Embryonic facial prominence (tissue), 1 donor: Measurements from ENCODE around the gene ACSL5.
"Not testable (repeated sequence)": the region's sequence is repeated elsewhere in the genome, so short reads cannot be mapped to it uniquely, and the experiment has no call there.

Experiments used
- DNase-seq: peaks from one replicate; pipeline ENCODE4 v3.0.0-alpha.2; 2016; ENCODE audit errors: extremely low spot score

Gene ACSL5

DNA sequence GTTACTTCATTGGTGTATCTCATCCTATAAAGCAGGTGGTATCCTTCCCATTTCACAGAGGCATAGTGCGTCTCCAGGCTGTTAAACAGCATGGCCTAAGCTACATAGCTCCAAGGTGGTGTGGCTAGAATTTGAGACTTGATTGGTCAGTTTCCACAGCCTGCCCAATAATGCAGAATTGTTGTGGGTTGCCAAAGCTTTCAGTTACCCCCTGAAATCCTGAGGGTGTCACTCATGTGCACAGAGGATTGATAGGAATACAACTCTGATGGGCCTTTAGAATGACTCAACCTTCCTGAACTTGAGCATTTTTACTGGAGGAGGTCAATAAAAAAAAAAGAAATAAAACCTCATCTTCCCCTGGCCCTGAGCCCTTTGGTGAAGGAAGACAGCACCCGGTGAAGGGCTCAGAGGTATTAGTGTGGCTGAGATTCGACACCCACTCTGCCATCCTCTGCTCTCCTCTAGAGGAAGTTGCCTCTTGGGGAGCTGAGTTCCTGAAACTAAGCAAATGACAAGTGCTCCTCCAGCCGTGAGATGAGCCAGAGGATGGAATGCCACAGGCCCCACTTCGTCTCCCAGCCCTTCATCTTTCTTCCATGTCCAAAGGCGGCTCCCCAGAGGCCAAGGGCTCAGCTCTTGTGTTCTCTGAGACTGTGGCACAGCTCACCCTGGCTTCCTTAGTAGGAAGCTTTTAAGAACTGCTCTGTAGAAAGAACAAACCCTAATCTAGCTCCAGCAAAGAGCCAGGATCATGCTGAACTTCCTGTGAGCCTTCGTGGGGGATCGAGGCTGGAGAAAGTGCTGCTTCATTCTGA is 1.0 kb downstream of the ACSL5 start:
- DNase-seq = no peak

DNA sequence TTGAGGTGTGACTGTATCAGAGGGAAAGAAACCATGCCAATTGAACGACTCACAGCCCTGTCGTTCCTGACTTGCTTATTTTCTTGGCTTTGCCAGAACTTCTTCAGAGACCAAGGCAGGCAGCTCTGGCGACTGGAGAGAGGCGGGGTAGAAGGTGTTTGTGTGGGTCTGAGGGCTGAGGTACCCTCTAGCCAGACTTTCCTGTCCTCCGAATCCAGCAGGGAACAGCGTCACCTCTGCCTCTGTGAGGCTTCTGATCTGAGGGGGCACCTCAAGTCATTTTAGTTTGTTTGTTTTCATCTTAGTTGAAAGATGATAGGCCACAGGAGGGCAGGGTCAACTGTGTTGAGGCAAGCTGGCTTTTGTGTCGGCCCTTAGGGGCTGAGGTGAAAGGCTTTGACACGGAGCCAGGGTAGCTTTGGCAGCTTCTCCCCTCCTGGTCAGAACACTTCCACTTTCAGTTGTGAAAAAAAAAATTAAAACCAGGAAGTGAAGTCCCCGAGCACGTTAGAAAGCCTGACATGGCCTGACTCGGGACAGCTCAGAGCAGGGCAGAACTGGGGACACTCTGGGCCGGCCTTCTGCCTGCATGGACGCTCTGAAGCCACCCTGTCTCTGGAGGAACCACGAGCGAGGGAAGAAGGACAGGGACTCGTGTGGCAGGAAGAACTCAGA is 1.9 kb downstream of the ACSL5 start:
- no peak for DNase-seq

DNA sequence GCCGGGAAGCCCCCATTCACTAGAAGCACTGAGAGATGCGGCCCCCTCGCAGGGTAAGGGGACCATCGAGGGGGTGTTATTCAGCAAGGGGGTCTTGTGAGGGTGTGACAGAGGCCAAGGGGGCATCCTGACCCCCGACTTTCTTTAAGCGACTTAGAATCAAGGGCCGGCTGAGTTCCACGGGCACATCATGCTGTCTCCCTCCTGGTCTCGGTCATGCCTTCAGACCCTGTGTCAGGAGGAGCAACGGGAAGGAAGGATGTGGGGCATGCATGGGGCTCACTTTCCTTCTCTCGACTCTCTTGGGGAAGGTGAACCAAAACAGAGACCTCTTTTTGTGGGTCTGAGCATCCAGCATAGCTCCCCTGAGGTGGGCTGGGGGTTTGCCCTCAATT is 2.5 kb downstream of the ACSL5 start:
- no peak for DNase-seq

DNA sequence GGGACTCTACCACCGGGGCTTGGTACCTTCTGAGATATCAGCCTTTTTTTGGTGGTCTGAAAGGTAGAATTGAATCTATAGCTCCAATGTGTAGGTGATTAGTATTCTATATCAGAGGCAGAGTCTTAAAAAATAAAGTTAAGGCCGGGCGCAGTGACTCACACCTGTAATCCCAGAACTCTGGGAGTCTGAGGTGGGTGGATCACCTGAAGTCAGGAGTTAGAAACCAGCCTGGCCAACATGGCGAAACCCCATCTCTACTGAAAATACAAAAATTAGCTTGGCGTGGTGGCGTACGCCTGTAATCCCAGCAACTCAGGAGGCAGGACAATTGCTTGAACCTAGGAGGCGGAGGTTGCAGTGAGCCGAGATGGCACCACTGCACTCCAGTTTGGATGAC is 3.2 kb downstream of the ACSL5 start:
- DNase-seq = not testable (repeated sequence)

DNA sequence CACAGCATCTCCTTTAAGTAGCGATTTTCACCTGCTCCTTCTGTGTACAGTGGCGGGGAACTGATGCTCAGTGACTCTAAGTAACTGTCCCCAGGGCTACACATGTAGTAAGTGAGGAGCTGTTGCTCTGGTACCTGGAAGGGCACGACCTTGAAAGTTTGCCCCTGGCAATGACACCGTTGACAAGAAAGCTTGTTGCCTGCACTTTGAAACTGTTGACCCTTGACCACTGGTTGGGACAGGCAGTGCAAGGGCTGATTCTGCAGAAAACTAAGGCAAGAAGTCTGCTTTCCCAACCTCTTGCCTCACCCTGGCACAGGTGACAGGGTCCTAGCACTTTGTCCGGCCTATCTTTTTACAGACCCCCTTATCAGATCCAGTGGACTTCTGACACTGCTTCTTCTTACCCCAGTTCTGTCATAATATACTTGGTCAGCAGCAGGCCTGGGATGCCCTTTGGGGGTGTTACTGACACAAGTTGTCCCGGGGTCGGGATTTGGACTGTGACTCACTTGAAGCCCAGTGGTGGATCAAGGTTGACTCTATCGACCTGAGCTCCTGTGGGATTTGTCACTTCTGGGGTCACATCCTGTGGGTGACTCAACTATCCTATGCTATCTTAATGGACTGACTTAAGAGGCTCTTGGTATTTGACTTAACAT is 5.8 kb downstream of the ACSL5 start:
- DNase-seq = no peak

DNA sequence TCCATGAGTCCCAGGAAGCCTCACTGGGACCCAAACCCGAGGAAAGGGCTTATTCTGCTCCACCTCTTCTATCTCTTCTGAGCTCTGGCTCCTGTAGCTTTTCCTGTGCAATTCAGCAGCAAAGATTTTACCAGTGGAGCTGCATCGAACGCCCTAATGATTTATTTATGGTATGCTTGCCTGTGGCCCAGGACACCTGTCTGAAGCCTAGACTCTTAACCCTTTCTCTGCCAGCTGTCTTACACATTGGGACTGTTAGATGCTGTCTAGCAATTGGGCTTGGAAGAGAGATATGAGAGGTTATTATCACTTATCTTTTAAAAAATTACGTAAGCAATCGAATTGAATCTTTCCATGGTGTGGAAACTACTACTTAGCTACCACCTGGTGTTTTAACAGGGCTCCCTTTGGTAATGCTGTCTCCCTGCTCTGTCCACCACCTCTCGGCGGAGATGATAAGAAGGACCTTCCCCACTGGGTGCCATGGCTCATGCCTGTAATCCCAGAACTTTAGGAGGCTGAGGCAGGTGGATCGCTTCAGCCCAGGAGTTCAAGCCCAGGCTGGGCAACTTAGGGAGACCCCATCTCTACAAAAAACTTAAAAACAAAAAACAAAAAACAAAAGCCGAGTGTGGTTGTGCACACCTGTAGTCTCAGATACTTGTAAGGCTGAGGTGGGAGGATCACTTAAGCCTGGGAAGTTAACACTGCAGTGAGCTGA is 8.8 kb downstream of the ACSL5 start:
- DNase-seq = no peak

DNA sequence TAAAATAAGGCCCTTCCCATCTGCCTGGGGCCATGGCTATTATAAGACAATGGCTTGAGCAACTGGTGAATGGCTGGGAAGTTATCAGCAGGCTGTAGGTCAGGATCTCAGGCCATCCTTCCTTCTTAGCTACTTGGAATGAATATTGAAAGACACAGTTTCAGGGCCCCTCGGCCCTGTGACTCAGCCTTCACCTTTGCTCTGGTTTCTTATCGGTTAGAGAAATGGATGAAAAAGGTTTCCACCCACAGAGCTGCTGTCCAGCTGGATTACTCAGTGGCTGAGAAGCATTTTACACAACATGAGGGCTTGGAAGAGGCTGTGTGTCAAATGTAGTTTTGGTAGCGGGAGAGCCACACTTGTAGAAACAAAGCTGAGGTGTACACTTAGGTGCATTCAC is 9.4 kb downstream of the ACSL5 start:
- no peak for DNase-seq

DNA sequence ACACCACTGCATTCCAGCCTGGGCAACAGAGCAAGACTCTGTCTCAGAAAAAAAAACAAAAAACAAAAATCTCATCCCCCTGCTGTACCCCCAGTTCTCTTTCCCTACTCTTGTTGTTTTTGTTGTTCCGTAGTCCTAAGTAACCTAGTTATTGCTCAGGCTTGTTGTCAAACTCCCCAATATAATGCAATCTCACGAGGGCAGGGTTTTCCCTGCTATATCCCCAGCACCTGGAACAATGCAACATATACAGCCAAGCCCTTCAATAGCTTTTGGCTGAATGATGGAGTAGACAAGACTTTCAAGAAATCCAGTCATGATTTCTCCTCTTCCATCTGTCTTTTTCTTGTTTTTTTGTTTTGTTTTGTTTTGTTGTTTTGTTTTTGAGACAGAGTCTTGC is 10.2 kb downstream of the ACSL5 start:
- no peak for DNase-seq

DNA sequence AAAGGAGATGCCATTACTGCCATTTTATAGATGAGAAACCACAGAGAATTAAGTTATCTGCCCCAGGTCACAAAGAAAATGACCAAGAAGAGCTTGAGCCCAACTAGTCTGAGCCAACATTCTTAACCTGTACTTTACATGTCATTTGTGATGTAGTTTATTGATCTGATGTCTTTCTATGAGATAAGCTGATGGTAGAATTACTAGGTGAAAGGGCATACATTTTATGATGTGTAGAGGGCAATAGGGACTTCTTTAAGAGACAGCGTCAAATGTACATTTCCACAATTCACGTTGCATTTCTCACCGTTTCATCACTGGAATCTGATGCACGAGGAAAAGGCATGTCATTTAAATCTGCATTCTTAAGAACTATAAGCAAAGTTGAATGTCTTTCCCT is 11.3 kb downstream of the ACSL5 start:
- DNase-seq = no peak

DNA sequence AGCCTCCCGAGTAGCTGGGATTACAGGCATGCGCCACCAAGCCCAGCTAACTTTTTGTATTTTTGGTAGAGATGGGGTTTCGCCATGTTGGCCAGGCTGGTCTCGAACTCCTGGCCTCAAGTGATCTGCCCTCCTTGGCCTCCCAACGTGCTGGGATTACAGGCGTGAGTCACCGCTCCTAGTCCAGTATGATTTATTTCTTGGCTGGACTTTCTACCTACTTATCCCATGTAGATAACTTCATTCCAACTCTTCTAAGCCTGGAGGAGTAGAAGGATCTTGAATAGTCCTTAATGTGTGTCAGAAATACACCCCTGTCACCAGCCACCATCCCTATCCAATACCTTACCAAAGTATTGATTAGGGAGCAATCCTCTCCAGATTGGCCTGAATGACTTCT is 14.1 kb downstream of the ACSL5 start:
- not testable (repeated sequence) for DNase-seq

DNA sequence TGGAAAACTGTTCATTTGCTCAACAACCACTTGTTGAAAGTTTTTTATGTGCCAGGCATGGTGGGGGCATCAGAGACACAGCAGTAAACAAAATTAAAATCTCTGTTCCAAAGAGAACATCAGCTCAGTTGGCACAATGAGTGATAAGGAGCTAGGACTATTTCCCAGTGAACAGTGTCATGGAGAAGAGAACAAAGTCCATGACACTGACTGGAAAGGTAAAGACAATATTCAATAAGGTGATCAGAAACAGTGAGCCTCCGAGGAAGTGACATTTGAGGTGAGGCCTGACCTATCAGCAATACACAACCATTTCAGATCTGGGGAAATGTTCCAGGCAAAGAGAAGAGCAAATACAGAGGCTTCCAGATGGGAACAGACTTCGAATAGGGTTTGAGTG is 14.6 kb downstream of the ACSL5 start:
- no peak for DNase-seq

DNA sequence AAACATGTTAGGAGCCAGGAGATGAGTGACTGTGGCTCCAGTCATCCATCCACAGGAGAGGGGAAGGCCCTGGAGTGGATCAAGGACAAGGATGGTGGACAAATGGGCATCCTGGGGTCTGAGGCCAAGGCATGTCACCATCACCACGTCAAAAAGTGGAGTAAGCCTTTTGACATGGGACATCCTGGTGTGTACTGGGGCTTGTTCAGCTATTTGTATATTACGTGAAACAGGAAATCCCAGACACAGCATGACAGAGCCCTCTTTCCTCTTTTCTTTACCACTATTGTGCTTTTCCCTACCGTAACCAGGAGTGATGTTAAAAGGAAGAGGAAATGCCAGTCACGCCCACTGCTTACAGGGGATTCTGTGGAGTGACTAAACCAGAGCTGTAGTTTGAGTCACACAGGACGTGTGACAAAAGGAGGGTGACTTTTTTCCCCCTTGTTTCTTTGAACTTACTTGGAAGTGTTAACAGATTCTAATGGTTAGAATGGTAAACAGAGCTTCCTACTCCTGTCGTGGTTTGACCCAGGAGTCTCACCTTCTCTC is 15.4 kb downstream of the ACSL5 start:
- DNase-seq = no peak

DNA sequence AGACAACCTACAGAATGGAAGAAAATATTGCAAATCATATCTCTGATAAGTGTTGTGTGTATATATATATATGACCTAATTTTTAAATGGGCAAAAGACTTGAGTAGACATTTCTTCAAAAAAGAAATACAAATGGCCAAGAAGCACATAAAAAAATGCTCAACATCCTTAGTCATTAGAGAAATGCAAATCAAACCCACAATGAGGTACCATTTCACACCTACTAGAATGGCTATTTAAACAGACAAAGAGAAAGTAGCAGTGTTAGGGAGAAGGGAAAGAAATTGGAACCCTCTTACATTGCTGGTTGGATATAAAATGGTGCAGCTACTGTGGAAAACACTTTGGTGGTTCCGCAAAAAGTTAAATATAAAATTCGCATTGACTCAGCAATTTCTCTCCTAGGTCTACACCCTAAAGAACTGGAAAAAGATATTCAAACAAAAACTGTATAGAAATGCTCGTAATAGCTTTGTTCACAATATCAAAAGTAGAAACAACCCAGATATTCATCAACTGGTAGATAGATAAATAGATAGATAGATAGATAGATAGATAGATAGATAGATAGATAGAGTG is 16.3 kb downstream of the ACSL5 start:
- DNase-seq = no peak

DNA sequence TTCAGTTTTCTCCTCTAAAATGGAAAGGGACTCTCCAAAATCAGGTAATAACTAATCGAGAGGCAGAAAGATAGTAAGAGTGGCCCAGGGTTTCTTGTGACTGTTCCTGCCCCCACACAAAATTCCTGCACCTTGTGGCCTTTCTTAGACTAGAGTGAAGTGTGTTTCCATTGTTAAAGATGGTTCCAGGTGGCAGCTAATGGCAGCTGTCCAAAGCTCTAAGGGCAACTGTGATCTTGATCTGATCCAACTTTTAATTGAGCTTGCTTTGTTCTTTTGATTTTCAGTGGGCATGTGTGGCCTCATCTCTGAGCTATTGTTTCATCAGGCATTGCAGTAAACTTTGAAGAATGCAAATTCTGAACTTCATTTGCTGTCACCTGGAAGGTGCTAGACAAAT is 19.4 kb downstream of the ACSL5 start:
- no peak for DNase-seq

DNA sequence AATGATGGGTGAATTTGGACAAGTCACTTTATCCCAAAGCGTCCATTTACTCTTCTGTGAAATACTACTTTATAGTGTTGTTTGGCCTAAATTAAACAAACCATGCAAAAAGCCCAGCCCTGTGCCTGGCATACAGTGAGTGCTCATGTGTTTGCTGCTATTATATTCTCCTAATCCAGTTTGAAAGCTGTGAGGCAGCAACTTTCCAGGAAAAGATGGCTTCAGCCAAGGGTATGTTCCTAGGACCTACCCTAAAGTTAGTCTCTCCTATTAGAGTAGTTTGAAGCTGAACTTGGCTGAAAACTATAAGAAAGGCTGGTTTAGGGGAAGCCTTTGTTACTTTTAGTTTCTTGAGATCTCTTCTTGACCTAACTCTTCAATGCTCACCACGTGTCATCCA is 19.9 kb downstream of the ACSL5 start:
- DNase-seq = no peak

DNA sequence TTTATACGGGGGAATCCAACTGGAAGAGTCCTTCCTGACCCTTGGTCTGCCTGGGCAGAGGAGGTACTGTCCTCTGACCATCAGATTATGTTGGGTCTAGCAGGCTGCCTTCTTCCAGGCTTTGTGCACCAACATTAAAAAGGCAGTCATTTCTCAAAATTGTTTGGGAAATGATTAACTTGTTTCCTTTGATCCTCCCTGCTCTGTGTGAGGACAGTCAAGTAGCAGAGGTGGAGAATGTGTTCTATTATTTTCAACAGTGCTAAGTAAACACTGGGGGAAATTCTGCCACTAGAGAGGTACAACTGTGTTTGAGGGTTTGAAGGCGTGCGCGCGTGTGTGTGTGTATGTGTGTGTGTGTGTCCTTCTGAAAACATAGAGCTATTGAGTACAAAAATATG is 20.6 kb downstream of the ACSL5 start:
- no peak for DNase-seq

DNA sequence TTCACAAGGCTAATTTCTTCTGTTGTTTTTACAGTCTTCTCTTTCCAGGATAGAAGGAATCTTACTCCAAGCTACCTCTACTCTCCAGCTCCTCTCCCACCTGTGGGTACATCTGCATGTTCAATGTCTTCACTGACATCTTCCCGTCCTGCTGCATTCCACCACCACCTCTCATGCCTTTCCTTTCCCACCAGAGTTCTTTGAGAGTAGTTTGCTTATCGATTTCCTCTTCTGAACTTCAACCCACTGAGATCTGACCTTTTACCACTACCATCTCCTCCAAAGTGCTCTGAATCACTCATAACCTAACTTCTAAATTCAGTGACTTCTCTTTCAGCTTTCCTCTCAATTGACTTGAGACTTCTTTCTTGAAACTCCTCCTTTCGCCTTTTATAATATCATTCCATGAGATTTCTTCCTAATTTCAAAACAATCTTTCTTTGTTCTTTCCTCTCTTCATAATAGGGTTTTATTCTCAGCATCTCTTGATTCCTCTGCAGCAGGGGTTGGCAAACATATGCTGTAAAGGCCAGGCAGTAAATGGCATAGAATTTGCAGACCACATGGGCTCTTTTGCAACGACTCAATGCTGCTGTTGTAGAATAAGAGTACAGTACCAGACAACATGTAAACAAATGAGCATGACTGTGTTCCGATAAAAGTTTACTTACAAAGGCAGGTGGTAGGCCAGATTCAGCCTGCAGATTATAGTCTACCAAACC is 22.1 kb downstream of the ACSL5 start:
- DNase-seq = no peak

DNA sequence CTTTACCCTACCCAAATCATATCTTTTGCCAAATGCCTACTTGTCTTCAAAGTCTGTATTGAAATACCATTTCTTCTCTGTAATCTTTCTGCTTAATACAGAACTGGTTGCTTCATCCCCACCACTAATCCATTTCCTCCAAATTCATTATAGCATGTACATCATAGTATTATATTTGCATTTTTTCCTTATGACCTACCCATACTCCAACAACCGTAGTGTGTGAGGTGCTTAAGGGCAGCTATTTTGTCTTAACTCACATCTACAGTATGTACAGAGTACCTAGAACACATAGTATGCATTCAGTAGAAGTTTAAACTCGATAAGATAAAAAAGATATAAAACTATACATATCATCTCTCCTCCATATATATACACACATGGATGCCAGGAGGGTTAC is 23.7 kb downstream of the ACSL5 start:
- no peak for DNase-seq

DNA sequence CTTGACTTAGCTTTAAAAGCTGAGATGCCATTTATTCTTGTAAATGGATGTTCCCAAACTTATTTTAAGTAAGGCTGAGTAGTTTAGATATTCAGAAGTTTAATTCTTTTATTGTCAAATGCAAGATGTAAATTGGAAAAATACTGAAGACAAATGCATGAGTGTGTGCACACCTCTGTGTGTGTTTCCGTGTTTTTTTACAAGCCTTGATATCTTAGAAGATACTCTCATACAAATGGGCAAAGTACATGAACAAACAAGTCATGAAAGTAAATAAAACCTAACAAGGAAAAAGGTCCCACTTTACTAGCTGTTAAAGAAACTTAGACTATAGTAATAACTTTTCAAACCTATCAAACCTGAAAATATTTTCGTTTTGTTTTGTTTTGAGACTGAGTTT is 29.0 kb downstream of the ACSL5 start:
- no peak for DNase-seq

DNA sequence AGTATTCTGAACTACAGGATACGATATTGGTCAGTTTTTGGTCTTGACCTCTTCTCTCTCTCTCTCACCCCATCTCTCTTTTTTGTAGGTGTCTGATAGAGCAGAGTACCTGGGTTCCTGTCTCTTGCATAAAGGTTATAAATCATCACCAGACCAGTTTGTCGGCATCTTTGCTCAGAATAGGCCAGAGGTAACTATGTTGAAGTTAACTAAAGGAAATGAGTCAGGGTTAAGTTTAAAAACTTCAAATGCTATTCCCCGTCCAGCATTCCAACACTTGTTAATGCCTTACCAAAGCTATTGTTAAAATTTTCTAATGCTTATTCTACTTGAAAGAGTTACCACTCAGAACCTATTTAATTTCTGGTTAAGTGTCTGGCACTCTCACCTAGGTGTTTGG is 30.7 kb downstream of the ACSL5 start:
- DNase-seq = no peak

DNA sequence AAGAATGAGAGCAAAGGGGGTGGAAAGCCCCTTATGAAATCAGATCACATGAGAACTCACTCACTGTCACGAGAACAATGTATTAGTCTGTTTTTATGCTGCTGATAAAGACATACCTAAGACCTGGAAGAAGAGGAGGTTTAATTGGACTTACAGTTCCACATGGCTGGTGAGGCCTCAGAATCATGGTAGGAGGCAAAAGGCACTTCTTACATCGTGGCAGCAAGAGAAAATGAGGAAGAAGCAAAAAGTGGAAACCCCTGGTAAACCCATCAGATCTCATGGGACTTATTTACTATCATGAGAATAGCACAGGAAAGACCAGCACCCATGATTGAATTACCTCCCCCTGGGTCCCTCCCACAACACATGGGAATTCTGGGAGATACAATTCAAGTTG is 32.9 kb downstream of the ACSL5 start:
- not testable (repeated sequence) for DNase-seq
